ENCODE measurements around the gene OR10H4.
"Not testable (repeated sequence)": the region's sequence is repeated elsewhere in the genome, so short reads cannot be mapped to it uniquely, and the experiment has no call there.

The OR10H4 gene

DNA sequence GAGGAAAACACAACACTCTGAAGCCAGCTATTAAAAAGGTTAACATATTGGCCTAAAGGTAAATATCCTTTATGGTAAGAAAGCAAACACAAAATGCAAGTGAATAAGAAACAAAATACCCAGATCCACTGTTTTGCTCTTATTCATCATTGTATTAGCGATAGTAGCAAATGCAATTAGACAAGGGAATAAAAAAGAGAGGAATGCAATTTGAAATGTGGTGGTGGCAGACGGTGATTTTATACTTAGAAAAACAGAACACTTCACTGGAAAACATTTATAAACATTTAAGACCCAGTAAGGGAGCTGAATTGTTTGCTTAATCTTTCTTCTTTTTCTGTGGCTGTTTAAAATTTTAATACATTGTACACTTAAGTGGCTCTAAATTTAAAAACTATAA, 33.7 kb upstream of the OR10H4 start:
- no peak overlapping the region for H3K27ac ChIP-seq (ENCODE audit: insufficient read depth, low read length, poor library complexity, severe bottlenecking)
- no peaks in the 10 kb centered on the region for H3K9me3 ChIP-seq (ENCODE audit: control insufficient read depth, low read length)
- no peaks in the 10 kb centered on the region for H3K36me3 ChIP-seq (ENCODE audit: control insufficient read depth, insufficient read depth, low read length)
- H3K4me1 ChIP-seq (ENCODE audit: control insufficient read depth, insufficient read depth, low read length, poor library complexity, severe bottlenecking): no peaks in the 10 kb centered on the region
- H3K27me3 ChIP-seq (replicated peaks; ENCODE audit: control insufficient read depth, insufficient read depth, low read length, poor library complexity, severe bottlenecking): peaks cover 22% of the 10 kb centered on the region
- no peak for DNase-seq
- no peak overlapping the region for H3K4me3 ChIP-seq (ENCODE audit: insufficient read depth, low read depth, low read length, poor library complexity, severe bottlenecking)

DNA sequence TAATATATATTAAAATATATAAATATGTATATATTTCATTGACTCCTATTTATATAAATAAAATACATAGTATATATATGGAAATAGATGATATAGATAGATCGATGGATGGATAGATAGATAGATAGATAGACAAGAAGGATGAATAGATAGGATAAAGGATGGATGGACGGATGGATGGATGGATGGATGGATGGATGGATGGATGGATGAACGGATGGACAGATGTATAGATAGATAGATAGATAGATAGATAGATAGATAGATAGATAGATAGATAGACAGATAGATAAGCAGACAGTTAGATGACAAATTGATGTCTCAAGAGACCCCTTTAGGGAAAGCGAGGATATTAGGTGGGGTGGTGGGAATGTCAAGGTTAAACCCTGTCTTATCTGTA, 29.6 kb upstream of the OR10H4 start:
- Histone ChIP-seq H3K27me3 (replicated peaks; ENCODE audit: control insufficient read depth, insufficient read depth, low read length, poor library complexity, severe bottlenecking) (peaks cover 4% of the 10 kb centered on the region), H3K9me3 (ENCODE audit: control insufficient read depth, low read length) (no peaks in the 10 kb centered on the region)
- no peak for DNase-seq

DNA sequence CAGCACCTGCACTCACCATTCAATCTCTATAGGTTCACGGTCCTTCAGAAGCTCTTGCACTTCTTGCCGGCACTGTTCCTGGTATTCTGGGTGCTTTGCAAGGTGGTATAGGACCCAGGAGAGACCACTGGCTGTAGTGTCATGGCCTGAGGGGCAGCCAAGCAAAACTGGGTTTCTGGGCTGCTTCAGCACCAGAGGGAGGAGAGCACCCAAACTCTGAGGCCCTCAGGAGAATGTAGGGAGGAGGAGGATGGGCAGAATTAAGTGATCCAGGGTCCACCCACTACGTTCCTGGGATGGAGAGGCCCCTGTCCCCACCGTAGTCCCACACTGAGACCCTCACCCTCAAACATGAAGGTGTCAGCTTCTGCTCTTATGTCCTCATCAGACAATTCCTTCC, 26.8 kb upstream of the OR10H4 start:
- no peaks in the 10 kb centered on the region for H3K4me1 ChIP-seq (ENCODE audit: control insufficient read depth, insufficient read depth, low read length, poor library complexity, severe bottlenecking)
- H3K36me3 ChIP-seq (ENCODE audit: control insufficient read depth, insufficient read depth, low read length): no peaks in the 10 kb centered on the region
- no peak overlapping the region for H3K4me3 ChIP-seq (ENCODE audit: insufficient read depth, low read depth, low read length, poor library complexity, severe bottlenecking)
- DNase-seq: no peak
- no peaks in the 10 kb centered on the region for H3K9me3 ChIP-seq (ENCODE audit: control insufficient read depth, low read length)
- peaks cover 4% of the 10 kb centered on the region for H3K27me3 ChIP-seq (replicated peaks; ENCODE audit: control insufficient read depth, insufficient read depth, low read length, poor library complexity, severe bottlenecking)
- no peak overlapping the region for H3K27ac ChIP-seq (ENCODE audit: insufficient read depth, low read length, poor library complexity, severe bottlenecking)

More for the DNA sequence above, 29.6 kb upstream of the OR10H4 start:
- no peak overlapping the region for H3K4me3 ChIP-seq (ENCODE audit: insufficient read depth, low read depth, low read length, poor library complexity, severe bottlenecking)
- no peaks in the 10 kb centered on the region for H3K4me1 ChIP-seq (ENCODE audit: control insufficient read depth, insufficient read depth, low read length, poor library complexity, severe bottlenecking)
- no peak overlapping the region for H3K27ac ChIP-seq (ENCODE audit: insufficient read depth, low read length, poor library complexity, severe bottlenecking)
- no peaks in the 10 kb centered on the region for H3K36me3 ChIP-seq (ENCODE audit: control insufficient read depth, insufficient read depth, low read length)

DNA sequence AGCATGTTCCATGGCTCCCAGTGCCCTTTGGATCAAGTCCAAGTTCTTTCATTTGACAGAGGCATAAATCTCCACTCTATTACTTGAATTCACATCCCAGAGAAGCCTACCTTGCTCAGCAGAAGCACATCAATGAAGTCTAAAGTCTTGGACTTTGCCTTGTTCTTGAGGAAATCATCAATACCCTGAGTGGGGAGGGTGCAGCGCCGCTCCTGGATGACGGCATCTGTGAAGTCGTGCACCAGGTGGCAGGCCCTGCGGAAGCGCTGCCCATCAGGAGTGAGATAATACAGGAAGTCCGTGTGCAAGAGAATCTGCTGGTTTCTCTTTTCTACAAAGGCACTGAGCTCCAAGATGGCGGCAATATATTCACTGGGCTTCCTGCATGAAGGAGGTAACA, 25.1 kb upstream of the OR10H4 start:
- Histone ChIP-seq H3K27me3 (replicated peaks; ENCODE audit: control insufficient read depth, insufficient read depth, low read length, poor library complexity, severe bottlenecking) (peaks cover 4% of the 10 kb centered on the region), H3K36me3 (ENCODE audit: control insufficient read depth, insufficient read depth, low read length) (no peaks in the 10 kb centered on the region), H3K9me3 (ENCODE audit: control insufficient read depth, low read length) (no peaks in the 10 kb centered on the region), H3K4me1 (ENCODE audit: control insufficient read depth, insufficient read depth, low read length, poor library complexity, severe bottlenecking) (no peaks in the 10 kb centered on the region), H3K4me3 (ENCODE audit: insufficient read depth, low read depth, low read length, poor library complexity, severe bottlenecking) (no peak overlapping the region), H3K27ac (ENCODE audit: insufficient read depth, low read length, poor library complexity, severe bottlenecking) (no peak overlapping the region)
- no peak for DNase-seq

DNA sequence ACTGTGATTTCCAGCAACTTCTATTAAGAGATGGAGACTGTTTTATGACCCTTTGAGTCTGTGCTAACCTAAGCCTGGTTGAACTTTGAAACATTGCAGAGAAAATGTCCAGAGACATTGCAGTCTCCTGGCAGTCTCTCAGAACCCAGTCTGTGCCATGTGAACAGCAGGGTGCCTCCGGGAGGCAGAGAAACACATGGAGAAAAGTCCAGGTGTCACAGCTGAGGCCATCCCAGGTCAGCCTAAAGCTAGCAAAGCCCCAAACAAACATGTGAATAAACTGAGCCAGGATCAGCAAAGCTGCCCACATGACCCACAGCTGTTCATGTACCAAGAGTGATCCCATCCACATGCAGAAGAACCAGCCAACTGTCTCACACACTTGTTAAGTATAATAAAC, 22.3 kb upstream of the OR10H4 start:
- no peak for DNase-seq
- no peaks in the 10 kb centered on the region for H3K4me1 ChIP-seq (ENCODE audit: control insufficient read depth, insufficient read depth, low read length, poor library complexity, severe bottlenecking)
- no peak overlapping the region for H3K4me3 ChIP-seq (ENCODE audit: insufficient read depth, low read depth, low read length, poor library complexity, severe bottlenecking)
- no peak overlapping the region for H3K27ac ChIP-seq (ENCODE audit: insufficient read depth, low read length, poor library complexity, severe bottlenecking)
- no peaks in the 10 kb centered on the region for H3K36me3 ChIP-seq (ENCODE audit: control insufficient read depth, insufficient read depth, low read length)
- no peaks in the 10 kb centered on the region for H3K9me3 ChIP-seq (ENCODE audit: control insufficient read depth, low read length)
- H3K27me3 ChIP-seq (replicated peaks; ENCODE audit: control insufficient read depth, insufficient read depth, low read length, poor library complexity, severe bottlenecking): peaks cover 10% of the 10 kb centered on the region

DNA sequence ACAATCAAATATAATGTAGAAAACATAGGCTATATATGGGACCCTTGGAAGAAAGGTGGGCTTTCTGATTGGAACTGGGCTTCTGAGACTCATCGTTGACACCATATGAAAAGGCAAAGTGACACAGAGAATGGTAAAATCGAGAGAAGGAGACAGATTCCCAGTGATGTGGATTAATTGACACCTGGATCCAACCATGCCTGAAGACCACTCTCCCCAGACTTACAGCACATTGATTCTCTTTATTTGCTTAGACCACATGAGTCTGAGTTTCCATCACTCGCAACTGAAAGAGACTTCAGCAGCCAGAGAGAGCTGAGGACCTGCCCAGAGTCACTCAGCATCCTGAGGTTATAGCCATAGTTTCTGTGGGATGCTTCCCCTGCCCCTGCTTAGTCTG, 20.5 kb upstream of the OR10H4 start:
- Histone ChIP-seq H3K36me3 (ENCODE audit: control insufficient read depth, insufficient read depth, low read length) (no peaks in the 10 kb centered on the region), H3K27me3 (replicated peaks; ENCODE audit: control insufficient read depth, insufficient read depth, low read length, poor library complexity, severe bottlenecking) (peaks cover 6% of the 10 kb centered on the region), H3K4me1 (ENCODE audit: control insufficient read depth, insufficient read depth, low read length, poor library complexity, severe bottlenecking) (no peaks in the 10 kb centered on the region), H3K9me3 (ENCODE audit: control insufficient read depth, low read length) (no peaks in the 10 kb centered on the region), H3K4me3 (ENCODE audit: insufficient read depth, low read depth, low read length, poor library complexity, severe bottlenecking) (no peak overlapping the region), H3K27ac (ENCODE audit: insufficient read depth, low read length, poor library complexity, severe bottlenecking) (no peak overlapping the region)
- no peak for DNase-seq

DNA sequence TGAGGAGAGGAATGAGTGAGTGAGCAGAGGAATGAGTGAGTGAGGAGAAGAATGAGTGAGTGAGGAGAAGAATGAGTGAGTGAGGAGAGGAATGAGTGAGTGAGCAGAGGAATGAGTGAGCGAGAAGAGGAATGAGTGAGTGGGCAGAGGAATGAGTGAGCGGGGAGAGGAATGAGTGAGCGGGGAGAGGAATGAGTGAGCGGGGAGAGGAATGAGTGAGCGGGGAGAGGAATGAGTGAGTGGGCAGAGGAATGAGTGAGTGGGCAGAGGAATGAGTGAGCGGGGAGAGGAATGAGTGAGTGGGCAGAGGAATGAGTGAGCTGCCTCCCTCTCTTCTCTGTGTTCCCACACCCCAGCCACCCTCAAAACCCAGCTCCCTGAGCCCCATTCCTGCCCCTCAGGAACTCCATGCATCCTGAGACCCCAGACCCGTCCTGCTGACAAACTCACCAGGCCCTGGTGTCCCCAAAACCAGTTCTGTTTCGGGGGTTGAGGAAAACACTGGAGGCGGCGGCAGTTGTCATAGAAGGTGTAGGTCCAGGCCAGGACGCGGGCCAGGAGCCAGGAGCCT, 15.0 kb upstream of the OR10H4 start:
- DNase-seq; H3K36me3 ChIP-seq (ENCODE audit: control insufficient read depth, insufficient read depth, low read length); H3K4me3 ChIP-seq (ENCODE audit: insufficient read depth, low read depth, low read length, poor library complexity, severe bottlenecking); H3K4me1 ChIP-seq (ENCODE audit: control insufficient read depth, insufficient read depth, low read length, poor library complexity, severe bottlenecking); H3K27ac ChIP-seq (ENCODE audit: insufficient read depth, low read length, poor library complexity, severe bottlenecking); H3K9me3 ChIP-seq (ENCODE audit: control insufficient read depth, low read length): not testable (repeated sequence)
- peaks cover 15% of the 10 kb centered on the region for H3K27me3 ChIP-seq (replicated peaks; ENCODE audit: control insufficient read depth, insufficient read depth, low read length, poor library complexity, severe bottlenecking)

DNA sequence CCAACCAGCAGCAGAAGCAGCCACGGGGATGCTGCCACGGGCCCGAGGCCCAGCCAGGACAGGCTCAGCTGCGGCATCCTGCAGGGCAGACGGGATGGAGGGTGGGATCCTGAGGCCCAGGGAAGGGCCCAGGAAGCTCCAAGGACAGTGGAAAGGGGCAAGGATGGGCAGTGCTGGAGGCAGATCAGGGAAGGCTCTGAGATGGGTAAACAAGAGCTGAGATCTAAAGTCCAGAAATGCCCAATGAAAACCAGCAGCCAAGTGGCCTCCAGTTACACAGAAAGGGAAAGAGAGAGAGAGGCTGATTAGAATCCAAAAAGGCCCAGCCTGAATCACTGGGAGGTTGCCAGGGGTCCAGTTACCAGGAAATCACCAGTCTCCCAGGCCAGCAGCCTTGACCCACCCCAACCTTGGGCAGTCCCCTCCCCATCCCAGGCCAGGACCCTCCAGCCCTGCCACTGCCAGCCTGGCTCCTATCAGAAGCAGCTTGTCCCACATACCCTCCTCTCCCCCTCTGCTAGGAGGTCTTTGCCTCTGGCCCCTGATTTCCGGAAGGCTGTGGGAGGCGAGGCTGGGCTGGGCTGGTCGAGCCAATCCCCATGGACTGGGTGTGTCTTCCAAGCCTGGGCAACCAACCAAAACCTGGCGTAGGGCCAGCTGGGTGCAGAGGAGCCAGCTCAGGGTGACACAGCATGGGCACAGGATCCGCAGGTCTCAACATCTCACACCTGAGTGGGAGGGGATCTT, 14.3 kb upstream of the OR10H4 start, which contains the start of gene CYP4F11:
Gene CYP4F11, minus strand, starts transcription at position 198 of the 747 bp plus-strand sequence. Its CDS starts 121 bp downstream, at position 77.
- Histone ChIP-seq H3K27ac (ENCODE audit: insufficient read depth, low read length, poor library complexity, severe bottlenecking) (no peak within 1 kb of the TSS), H3K9me3 (ENCODE audit: control insufficient read depth, low read length) (no peaks in the 10 kb centered on the region), H3K4me1 (ENCODE audit: control insufficient read depth, insufficient read depth, low read length, poor library complexity, severe bottlenecking) (no peaks in the 10 kb centered on the region), H3K4me3 (ENCODE audit: insufficient read depth, low read depth, low read length, poor library complexity, severe bottlenecking) (no peak within 1 kb of the TSS), H3K27me3 (replicated peaks; ENCODE audit: control insufficient read depth, insufficient read depth, low read length, poor library complexity, severe bottlenecking) (peaks cover 15% of the 10 kb centered on the region), H3K36me3 (ENCODE audit: control insufficient read depth, insufficient read depth, low read length) (no peaks in the 10 kb centered on the region)
- no peak for DNase-seq

DNA sequence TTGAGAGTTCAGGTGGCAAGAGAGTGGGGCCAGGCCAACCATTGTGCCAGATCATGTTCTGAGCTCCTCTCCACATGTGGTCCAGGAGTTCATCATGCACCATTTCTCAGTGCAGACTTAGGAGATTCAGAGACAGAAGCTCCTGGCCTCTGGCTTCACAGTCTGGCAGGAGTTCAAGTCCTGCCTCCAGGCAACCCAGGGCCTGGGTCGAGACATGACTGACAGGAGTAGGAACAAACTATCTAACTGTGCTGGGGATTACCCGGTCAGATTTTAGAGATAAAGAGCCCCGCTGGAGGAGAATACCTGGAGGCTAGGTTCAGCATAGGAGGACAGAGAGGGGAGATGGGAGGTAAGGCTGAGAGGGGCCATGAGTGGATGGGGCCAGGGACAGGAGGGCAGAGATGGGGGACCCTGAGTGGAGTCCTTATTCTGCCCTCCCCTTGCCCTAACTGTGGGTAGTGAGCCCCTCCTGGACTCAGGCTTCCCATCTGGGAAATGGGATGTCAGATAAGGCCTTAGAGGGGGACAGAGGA, 13.6 kb upstream of the OR10H4 start:
- no peak for DNase-seq
- H3K4me3 ChIP-seq (ENCODE audit: insufficient read depth, low read depth, low read length, poor library complexity, severe bottlenecking): no peak overlapping the region
- peaks cover 15% of the 10 kb centered on the region for H3K27me3 ChIP-seq (replicated peaks; ENCODE audit: control insufficient read depth, insufficient read depth, low read length, poor library complexity, severe bottlenecking)
- no peak overlapping the region for H3K27ac ChIP-seq (ENCODE audit: insufficient read depth, low read length, poor library complexity, severe bottlenecking)
- H3K4me1 ChIP-seq (ENCODE audit: control insufficient read depth, insufficient read depth, low read length, poor library complexity, severe bottlenecking): no peaks in the 10 kb centered on the region
- H3K36me3 ChIP-seq (ENCODE audit: control insufficient read depth, insufficient read depth, low read length): no peaks in the 10 kb centered on the region
- H3K9me3 ChIP-seq (ENCODE audit: control insufficient read depth, low read length): no peaks in the 10 kb centered on the region

DNA sequence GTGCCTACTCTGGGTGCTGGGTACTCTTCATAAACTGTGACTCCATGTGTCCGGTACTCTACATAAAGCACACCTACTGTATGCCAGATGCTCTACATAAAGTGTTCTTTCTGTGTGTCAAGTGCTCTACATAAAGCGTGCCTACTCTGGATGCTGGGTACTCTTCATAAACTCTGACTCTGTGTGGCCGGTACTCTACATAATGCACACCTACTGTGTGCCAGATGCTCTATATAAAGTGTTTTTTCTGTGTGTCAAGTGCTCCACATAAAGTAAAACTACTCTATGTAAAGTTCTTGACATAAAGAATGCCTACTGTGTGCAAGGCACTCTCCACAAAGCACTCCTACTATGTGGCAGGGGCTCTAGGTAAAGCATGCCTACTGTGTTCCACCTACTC, 12.6 kb upstream of the OR10H4 start:
- no peak for DNase-seq
- Histone ChIP-seq H3K4me3 (ENCODE audit: insufficient read depth, low read depth, low read length, poor library complexity, severe bottlenecking) (no peak overlapping the region), H3K4me1 (ENCODE audit: control insufficient read depth, insufficient read depth, low read length, poor library complexity, severe bottlenecking) (no peaks in the 10 kb centered on the region), H3K27me3 (replicated peaks; ENCODE audit: control insufficient read depth, insufficient read depth, low read length, poor library complexity, severe bottlenecking) (peaks cover 11% of the 10 kb centered on the region), H3K36me3 (ENCODE audit: control insufficient read depth, insufficient read depth, low read length) (no peaks in the 10 kb centered on the region), H3K9me3 (ENCODE audit: control insufficient read depth, low read length) (no peaks in the 10 kb centered on the region), H3K27ac (ENCODE audit: insufficient read depth, low read length, poor library complexity, severe bottlenecking) (no peak overlapping the region)
